HUES6 (cell line): ENCODE measurements around the gene SFMBT1.

Experiments used
- H3K27ac ChIP-seq: 2 replicates; pipeline ENCODE4 v1.7.0; 2013; ENCODE audit warnings: low read depth, mild to moderate bottlenecking, low read length, inconsistent platforms
- H3K27me3 ChIP-seq: 2 replicates; pipeline ENCODE4 v1.6.1; 2013; ENCODE audit warnings: low read length; ENCODE audit not compliant: control insufficient read depth, insufficient read depth
- H3K36me3 ChIP-seq: 2 replicates; pipeline ENCODE4 v1.6.1; 2013; ENCODE audit warnings: low read length; ENCODE audit not compliant: control insufficient read depth, insufficient read depth
- H3K4me1 ChIP-seq: 2 replicates; pipeline ENCODE4 v1.6.1; 2013; ENCODE audit warnings: low read length; ENCODE audit not compliant: control insufficient read depth, insufficient read depth
- H3K4me3 ChIP-seq: 2 replicates; pipeline ENCODE4 v1.5.1; 2013; ENCODE audit warnings: low read depth, low read length
- H3K9ac ChIP-seq: one replicate; pipeline ENCODE4 v1.6.1; 2013; ENCODE audit warnings: mild to moderate bottlenecking, low read length
- H3K9me3 ChIP-seq: 2 replicates; pipeline ENCODE4 v1.6.1; 2013; ENCODE audit warnings: low read depth, low read length; ENCODE audit not compliant: control insufficient read depth, insufficient read depth

The SFMBT1 gene

GRCh38 chr3:52934630-52935530 is 111.0 kb downstream of the SFMBT1 start:
- H3K9ac ChIP-seq, result no peak overlapping the region
- H3K27ac ChIP-seq, result no peak overlapping the region
- H3K4me1 ChIP-seq, result no peaks in the 10 kb centered on the region
- no peak overlapping the region for H3K4me3 ChIP-seq
- H3K36me3 ChIP-seq, result no peaks in the 10 kb centered on the region
- H3K9me3 ChIP-seq, result no peaks in the 10 kb centered on the region
- H3K27me3 ChIP-seq, result no peaks in the 10 kb centered on the region

GRCh38 chr3:52931889-52932288 is 114.0 kb downstream of the SFMBT1 start:
- H3K9me3 ChIP-seq, result no peaks in the 10 kb centered on the region
- H3K27me3 ChIP-seq, result no peaks in the 10 kb centered on the region
- H3K27ac ChIP-seq, result no peak overlapping the region
- no peak overlapping the region for H3K4me3 ChIP-seq
- H3K9ac ChIP-seq, result no peak overlapping the region
- no peaks in the 10 kb centered on the region for H3K4me1 ChIP-seq
- H3K36me3 ChIP-seq, result no peaks in the 10 kb centered on the region

GRCh38 chr3:52931328-52931727 is 114.5 kb downstream of the SFMBT1 start:
- H3K36me3 ChIP-seq, result no peaks in the 10 kb centered on the region
- no peak overlapping the region for H3K27ac ChIP-seq
- H3K27me3 ChIP-seq, result no peaks in the 10 kb centered on the region
- no peak overlapping the region for H3K9ac ChIP-seq
- no peaks in the 10 kb centered on the region for H3K4me1 ChIP-seq
- H3K9me3 ChIP-seq, result no peaks in the 10 kb centered on the region
- H3K4me3 ChIP-seq, result no peak overlapping the region

GRCh38 chr3:52930748-52931147 is 115.1 kb downstream of the SFMBT1 start:
- no peaks in the 10 kb centered on the region for H3K4me1 ChIP-seq
- H3K9ac ChIP-seq, result no peak overlapping the region
- H3K27ac ChIP-seq, result no peak overlapping the region
- no peaks in the 10 kb centered on the region for H3K9me3 ChIP-seq
- no peaks in the 10 kb centered on the region for H3K36me3 ChIP-seq
- H3K4me3 ChIP-seq, result no peak overlapping the region
- no peaks in the 10 kb centered on the region for H3K27me3 ChIP-seq

GRCh38 chr3:52926554-52926953 is 119.3 kb downstream of the SFMBT1 start:
- Histone ChIP-seq H3K4me1 (no peaks in the 10 kb centered on the region), H3K27ac (no peak overlapping the region), H3K9me3 (no peaks in the 10 kb centered on the region), H3K4me3 (no peak overlapping the region), H3K9ac (no peak overlapping the region), H3K27me3 (no peaks in the 10 kb centered on the region), H3K36me3 (no peaks in the 10 kb centered on the region)

- Histone ChIP-seq H3K27ac (no peak overlapping the region), H3K4me3 (no peak overlapping the region), H3K9ac (no peak overlapping the region), H3K9me3 (no peaks in the 10 kb centered on the region), H3K4me1 (no peaks in the 10 kb centered on the region), H3K27me3 (no peaks in the 10 kb centered on the region), H3K36me3 (peaks cover 5% of the 10 kb centered on the region)
These were observed 120.2 kb downstream of the SFMBT1 start for GRCh38 chr3:52925405-52926313.

GRCh38 chr3:52923963-52924362 is 121.9 kb downstream of the SFMBT1 start:
- Histone ChIP-seq H3K4me3 (no peak overlapping the region), H3K36me3 (peaks cover 16% of the 10 kb centered on the region), H3K27me3 (no peaks in the 10 kb centered on the region), H3K27ac (no peak overlapping the region), H3K4me1 (no peaks in the 10 kb centered on the region), H3K9me3 (no peaks in the 10 kb centered on the region), H3K9ac (no peak overlapping the region)

- no peak overlapping the region for H3K4me3 ChIP-seq
- H3K9ac ChIP-seq, result no peak overlapping the region
- peaks cover 29% of the 10 kb centered on the region for H3K36me3 ChIP-seq
- H3K27me3 ChIP-seq, result no peaks in the 10 kb centered on the region
- H3K27ac ChIP-seq, result no peak overlapping the region
- H3K9me3 ChIP-seq, result no peaks in the 10 kb centered on the region
- no peaks in the 10 kb centered on the region for H3K4me1 ChIP-seq
These were observed 125.0 kb downstream of the SFMBT1 start for GRCh38 chr3:52920841-52921240.

GRCh38 chr3:52917044-52917443 is 128.8 kb downstream of the SFMBT1 start:
- H3K9me3 ChIP-seq, result no peaks in the 10 kb centered on the region
- H3K9ac ChIP-seq, result no peak overlapping the region
- no peaks in the 10 kb centered on the region for H3K27me3 ChIP-seq
- no peak overlapping the region for H3K27ac ChIP-seq
- H3K4me1 ChIP-seq, result no peaks in the 10 kb centered on the region
- H3K36me3 ChIP-seq, result peaks cover 39% of the 10 kb centered on the region
- H3K4me3 ChIP-seq, result no peak overlapping the region

- H3K27ac ChIP-seq, result no peak overlapping the region
- H3K27me3 ChIP-seq, result no peaks in the 10 kb centered on the region
- peaks cover 33% of the 10 kb centered on the region for H3K36me3 ChIP-seq
- no peak overlapping the region for H3K9ac ChIP-seq
- H3K4me3 ChIP-seq, result no peak overlapping the region
- H3K9me3 ChIP-seq, result no peaks in the 10 kb centered on the region
- H3K4me1 ChIP-seq, result no peaks in the 10 kb centered on the region
These were observed 130.6 kb downstream of the SFMBT1 start for GRCh38 chr3:52915294-52915693.
